Activated naive CD4-positive, alpha-beta T cell treated with anti-CD3 and anti-CD28 coated beads, Interleukin-2, amount 10 ng/mL, durations not matched to agents 7 days and 5 days (primary cell): Measurements from ENCODE around the gene TMEM59L.

Experiments
- CTCF ChIA-PET: fragments of 350-600 bp; sonication (Branson Sonifier 250); formaldehyde crosslinking; loops from one replicate; lab custom pipeline; 2021; ENCODE audit warnings: antibody characterized with exemption; lab: Charles Lee
- DNase-seq: peaks from one replicate; pipeline ENCODE4 v3.0.0-alpha.2; 2020
- H3K27ac Mint-ChIP-seq: one replicate; pipeline ENCODE4 v1.8.0; 2021; ENCODE audit warnings: mild to moderate bottlenecking, moderate library complexity, mixed read lengths
- H3K27me3 Mint-ChIP-seq: one replicate; pipeline ENCODE4 v1.8.0; 2021; ENCODE audit warnings: mild to moderate bottlenecking, mixed read lengths
- H3K36me3 Mint-ChIP-seq: one replicate; pipeline ENCODE4 v1.8.0; 2021; ENCODE audit warnings: mixed read lengths
- H3K4me1 Mint-ChIP-seq: one replicate; pipeline ENCODE4 v1.8.0; 2021; ENCODE audit warnings: mixed read lengths
- H3K4me3 Mint-ChIP-seq: one replicate; pipeline ENCODE4 v1.8.0; 2021; ENCODE audit warnings: mild to moderate bottlenecking, moderate library complexity, mixed read lengths
- H3K9me3 Mint-ChIP-seq: one replicate; pipeline ENCODE4 v1.8.0; 2021; ENCODE audit warnings: mixed read lengths

Gene TMEM59L

GRCh38 chr19:18648973-18649315 is 36.3 kb downstream of the TMEM59L start:
- Mint-ChIP-seq H3K9me3 (no peaks in the 10 kb centered on the region), H3K4me1 (peaks cover 9% of the 10 kb centered on the region), H3K27me3 (no peaks in the 10 kb centered on the region), H3K36me3 (peaks cover 1% of the 10 kb centered on the region), H3K4me3 (no peak overlapping the region), H3K27ac (no peak overlapping the region)
- no peak for DNase-seq
- CTCF ChIA-PET = no interaction called here

- Mint-ChIP-seq H3K9me3 (no peaks in the 10 kb centered on the region), H3K4me1 (peaks cover 6% of the 10 kb centered on the region), H3K4me3 (no peak overlapping the region), H3K27me3 (no peaks in the 10 kb centered on the region), H3K27ac (no peak overlapping the region), H3K36me3 (peaks cover 1% of the 10 kb centered on the region)
- CTCF ChIA-PET = no interaction called here
- no peak for DNase-seq
These were observed 36.8 kb downstream of the TMEM59L start for GRCh38 chr19:18649371-18650020.

GRCh38 chr19:18650021-18650390 is 37.3 kb downstream of the TMEM59L start:
- H3K27me3 Mint-ChIP-seq = no peaks in the 10 kb centered on the region
- DNase-seq = no peak
- peaks cover 6% of the 10 kb centered on the region for H3K4me1 Mint-ChIP-seq
- no peak overlapping the region for H3K4me3 Mint-ChIP-seq
- CTCF ChIA-PET = no interaction called here
- peaks cover 1% of the 10 kb centered on the region for H3K36me3 Mint-ChIP-seq
- H3K9me3 Mint-ChIP-seq = no peaks in the 10 kb centered on the region
- no peak overlapping the region for H3K27ac Mint-ChIP-seq

- Mint-ChIP-seq H3K36me3 (peaks cover 1% of the 10 kb centered on the region), H3K9me3 (no peaks in the 10 kb centered on the region), H3K4me3 (no peak overlapping the region), H3K27ac (no peak overlapping the region), H3K4me1 (peaks cover 6% of the 10 kb centered on the region), H3K27me3 (no peaks in the 10 kb centered on the region)
- no peak for DNase-seq
- CTCF ChIA-PET = no interaction called here
These were observed 37.9 kb downstream of the TMEM59L start for GRCh38 chr19:18650468-18651041.

- CTCF ChIA-PET = no interaction called here
These were observed 38.6 kb downstream of the TMEM59L start for GRCh38 chr19:18651300-18651699.

GRCh38 chr19:18651733-18652132 is 39.1 kb downstream of the TMEM59L start:
- peaks cover 6% of the 10 kb centered on the region for H3K4me1 Mint-ChIP-seq

More at GRCh38 chr19:18651300-18651699, 38.6 kb downstream of the TMEM59L start:
- no peak for DNase-seq
- no peak overlapping the region for H3K4me3 Mint-ChIP-seq
- no peak overlapping the region for H3K27ac Mint-ChIP-seq
- H3K4me1 Mint-ChIP-seq = peaks cover 6% of the 10 kb centered on the region
- no peaks in the 10 kb centered on the region for H3K9me3 Mint-ChIP-seq
- H3K27me3 Mint-ChIP-seq = no peaks in the 10 kb centered on the region
- peaks cover 1% of the 10 kb centered on the region for H3K36me3 Mint-ChIP-seq

GRCh38 chr19:18653853-18654252 is 41.2 kb downstream of the TMEM59L start:
- Mint-ChIP-seq H3K4me1 (peaks cover 4% of the 10 kb centered on the region), H3K4me3 (no peak overlapping the region), H3K9me3 (no peaks in the 10 kb centered on the region), H3K36me3 (no peaks in the 10 kb centered on the region), H3K27me3 (no peaks in the 10 kb centered on the region), H3K27ac (no peak overlapping the region)
- CTCF ChIA-PET = no interaction called here
- no peak for DNase-seq

More at GRCh38 chr19:18651733-18652132, 39.1 kb downstream of the TMEM59L start:
- DNase-seq = no peak
- Mint-ChIP-seq H3K27ac (no peak overlapping the region), H3K9me3 (no peaks in the 10 kb centered on the region), H3K36me3 (peaks cover 1% of the 10 kb centered on the region), H3K27me3 (no peaks in the 10 kb centered on the region), H3K4me3 (no peak overlapping the region)
- CTCF ChIA-PET = no interaction called here

- H3K4me3 Mint-ChIP-seq = no peak overlapping the region
- no peaks in the 10 kb centered on the region for H3K4me1 Mint-ChIP-seq
- H3K27me3 Mint-ChIP-seq = no peaks in the 10 kb centered on the region
- H3K27ac Mint-ChIP-seq = no peak overlapping the region
- DNase-seq = no peak
- CTCF ChIA-PET = no interaction called here
- H3K36me3 Mint-ChIP-seq = no peaks in the 10 kb centered on the region
- H3K9me3 Mint-ChIP-seq = no peaks in the 10 kb centered on the region
These were observed 41.8 kb downstream of the TMEM59L start for GRCh38 chr19:18654469-18654868.

GRCh38 chr19:18655173-18655844 is 42.6 kb downstream of the TMEM59L start:
- DNase-seq = no peak
- Mint-ChIP-seq H3K4me1 (no peaks in the 10 kb centered on the region), H3K9me3 (no peaks in the 10 kb centered on the region), H3K27ac (no peak overlapping the region), H3K4me3 (no peak overlapping the region), H3K36me3 (no peaks in the 10 kb centered on the region), H3K27me3 (no peaks in the 10 kb centered on the region)
- CTCF ChIA-PET = no interaction called here

GRCh38 chr19:18656337-18657086 is 43.8 kb downstream of the TMEM59L start:
- no peak overlapping the region for H3K4me3 Mint-ChIP-seq
- no peak for DNase-seq
- H3K9me3 Mint-ChIP-seq = no peaks in the 10 kb centered on the region
- CTCF ChIA-PET = no interaction called here
- no peaks in the 10 kb centered on the region for H3K27me3 Mint-ChIP-seq
- H3K4me1 Mint-ChIP-seq = no peaks in the 10 kb centered on the region
- no peak overlapping the region for H3K27ac Mint-ChIP-seq
- H3K36me3 Mint-ChIP-seq = no peaks in the 10 kb centered on the region

GRCh38 chr19:18657590-18658365 is 45.1 kb downstream of the TMEM59L start:
- Mint-ChIP-seq H3K4me1 (no peaks in the 10 kb centered on the region), H3K27me3 (no peaks in the 10 kb centered on the region), H3K4me3 (no peak overlapping the region), H3K36me3 (no peaks in the 10 kb centered on the region), H3K27ac (no peak overlapping the region), H3K9me3 (no peaks in the 10 kb centered on the region)
- no peak for DNase-seq
- CTCF ChIA-PET = no interaction called here

GRCh38 chr19:18658366-18658855 is 45.7 kb downstream of the TMEM59L start:
- H3K36me3 Mint-ChIP-seq = no peaks in the 10 kb centered on the region
- no peak overlapping the region for H3K4me3 Mint-ChIP-seq
- H3K9me3 Mint-ChIP-seq = no peaks in the 10 kb centered on the region
- CTCF ChIA-PET = no interaction called here
- H3K27me3 Mint-ChIP-seq = no peaks in the 10 kb centered on the region
- DNase-seq = no peak
- H3K4me1 Mint-ChIP-seq = no peaks in the 10 kb centered on the region
- H3K27ac Mint-ChIP-seq = no peak overlapping the region

- H3K4me3 Mint-ChIP-seq = no peak overlapping the region
- peaks cover 8% of the 10 kb centered on the region for H3K4me1 Mint-ChIP-seq
- H3K27me3 Mint-ChIP-seq = no peaks in the 10 kb centered on the region
- H3K9me3 Mint-ChIP-seq = no peaks in the 10 kb centered on the region
- H3K36me3 Mint-ChIP-seq = no peaks in the 10 kb centered on the region
- no peak overlapping the region for H3K27ac Mint-ChIP-seq
- DNase-seq = no peak
- CTCF ChIA-PET = no interaction called here
These were observed 46.8 kb downstream of the TMEM59L start for GRCh38 chr19:18659281-18660050.
